Vagina (tissue), 2 donors: ENCODE measurements around the gene TECPR1.

Experiments used
- CTCF ChIP-seq, 3 experiments: fragments of 450-650 bp in 2 of 3; fragments of 200-600 bp in 1 of 3; sonication (generic) in 1 of 3; IDR thresholded peaks; one replicate each; pipeline ENCODE4 v1.5.1; 2017 to 2019; ENCODE audit warnings: antibody characterized with exemption in 3 of 3, mild to moderate bottlenecking in 2 of 3, moderate library complexity in 2 of 3
- POLR2A ChIP-seq, 2 donors: fragments of 450-650 bp; IDR thresholded peaks; one replicate each; pipeline ENCODE4 v1.6.1; 2017; ENCODE audit warnings: antibody characterized with exemption in 2 of 2, mild to moderate bottlenecking in 2 of 2, moderate library complexity in 2 of 2

- TF ChIP-seq CTCF (IDR thresholded peaks at IDR 0.05): no peak
- no peak for TF ChIP-seq POLR2A (IDR thresholded peaks at IDR 0.05)
Measured at GRCh38 chr7:98293746-98294145, 41.7 kb upstream of the TECPR1 start.
